Tibial nerve (tissue), 4 donors: ENCODE measurements around the gene SGTA.

Experiments used
- EP300 ChIP-seq, 2 donors: sonication (generic); formaldehyde crosslinking; IDR thresholded peaks; one replicate each; pipeline ENCODE4 v1.6.1; 2017; ENCODE audit warnings: antibody characterized with exemption in 2 of 2, mild to moderate bottlenecking in 1 of 2
- TF ChIP-seq, protein P1 (sequence below), 5 experiments: fragments of 200-600 bp in 3 of 5; fragments of 450-650 bp in 2 of 5; sonication (generic) in 3 of 5; IDR thresholded peaks; one replicate each; pipeline ENCODE4 v1.5.1; 2016 to 2019; ENCODE audit warnings: antibody characterized with exemption in 5 of 5, mild to moderate bottlenecking in 3 of 5, moderate library complexity in 2 of 5

DNA sequence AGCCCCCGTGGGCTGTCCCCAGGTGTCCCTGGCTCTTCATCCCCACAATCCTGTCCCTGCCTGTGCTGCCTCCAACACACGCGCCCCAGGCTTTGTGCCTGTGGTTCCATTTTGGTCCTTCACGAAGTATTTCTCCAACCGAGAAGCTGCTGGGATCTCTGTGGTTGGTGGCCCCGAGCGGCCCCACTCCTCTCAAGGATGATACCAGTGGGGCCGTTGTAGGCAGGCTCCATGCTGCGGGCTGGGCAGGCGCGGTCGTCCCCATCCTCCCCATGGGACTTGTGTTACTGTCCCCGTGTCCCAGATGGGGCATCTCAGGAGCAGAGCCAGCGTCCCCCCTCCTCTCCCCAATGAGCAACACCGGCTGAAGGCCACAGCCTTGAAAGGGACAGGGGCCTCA, 32.9 kb upstream of the SGTA start:
- TF ChIP-seq, protein P1, sequence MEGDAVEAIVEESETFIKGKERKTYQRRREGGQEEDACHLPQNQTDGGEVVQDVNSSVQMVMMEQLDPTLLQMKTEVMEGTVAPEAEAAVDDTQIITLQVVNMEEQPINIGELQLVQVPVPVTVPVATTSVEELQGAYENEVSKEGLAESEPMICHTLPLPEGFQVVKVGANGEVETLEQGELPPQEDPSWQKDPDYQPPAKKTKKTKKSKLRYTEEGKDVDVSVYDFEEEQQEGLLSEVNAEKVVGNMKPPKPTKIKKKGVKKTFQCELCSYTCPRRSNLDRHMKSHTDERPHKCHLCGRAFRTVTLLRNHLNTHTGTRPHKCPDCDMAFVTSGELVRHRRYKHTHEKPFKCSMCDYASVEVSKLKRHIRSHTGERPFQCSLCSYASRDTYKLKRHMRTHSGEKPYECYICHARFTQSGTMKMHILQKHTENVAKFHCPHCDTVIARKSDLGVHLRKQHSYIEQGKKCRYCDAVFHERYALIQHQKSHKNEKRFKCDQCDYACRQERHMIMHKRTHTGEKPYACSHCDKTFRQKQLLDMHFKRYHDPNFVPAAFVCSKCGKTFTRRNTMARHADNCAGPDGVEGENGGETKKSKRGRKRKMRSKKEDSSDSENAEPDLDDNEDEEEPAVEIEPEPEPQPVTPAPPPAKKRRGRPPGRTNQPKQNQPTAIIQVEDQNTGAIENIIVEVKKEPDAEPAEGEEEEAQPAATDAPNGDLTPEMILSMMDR (IDR thresholded peaks at IDR 0.05) = no peak
- no peak for TF ChIP-seq EP300 (IDR thresholded peaks at IDR 0.05)
